H1 (cell line): ENCODE measurements around the gene MUSTN1. TPM values are rescaled to one million over a fixed set of nuclear protein-coding genes. Genes with fewer than 3 reads are reported as not detected.

ENCODE experiments used
- BCL11A ChIP-seq, 2 experiments: IDR thresholded peaks; one replicate each; pipeline ENCODE4 v1.6.1; 2011; ENCODE audit warnings: low read depth in 2 of 2, low read length in 2 of 2, mild to moderate bottlenecking in 2 of 2
- CHD2 ChIP-seq: IDR thresholded peaks from 2 replicates; pipeline ENCODE4 v1.6.1; 2012; ENCODE audit warnings: low read length, improper control_type of control experiment
- CHD7 ChIP-seq: fragments of 300-600 bp; sonication (generic); IDR thresholded peaks from 2 replicates; pipeline ENCODE4 v1.7.1; 2012; ENCODE audit warnings: low read length, moderate library complexity, mild to moderate bottlenecking, inconsistent platforms; ENCODE audit not compliant: insufficient replicate concordance
- HDAC2 ChIP-seq, 2 experiments: fragments of 300-600 bp in 1 of 2; sonication (generic) in 1 of 2; IDR thresholded peaks; 2 replicates each; pipeline ENCODE4 v1.6.1; 2011 to 2012; ENCODE audit warnings: low read depth in 2 of 2, low read length in 2 of 2, mild to moderate bottlenecking in 2 of 2, moderate library complexity in 2 of 2, borderline replicate concordance in 1 of 2, inconsistent platforms in 1 of 2
- polyA plus RNA-seq, 7 experiments: library from polyadenylated mRNA; depleted of rRNA in 3 of 7; stranded (reverse) in 5 of 7; unstranded in 2 of 7; fragments of >200 nt in 5 of 7; fragments of 200-250 nt in 2 of 7; gene quantifications; 1 replicate in 5 of 7; 2 replicates in 1 of 7; 4 replicates in 1 of 7; pipeline versions ENCODE4 v1.2.1 to v1.2.3, GENCODE V29; 2011 to 2013; ENCODE audit warnings: missing spikeins in 2 of 7, mixed read lengths in 2 of 7
- total RNA-seq: library from RNA; stranded (reverse); fragmentation: NEBNext Ultra II Directional; extraction: Animal tissue kit (Norgen Biotek cat#: 25700); gene quantifications from 2 replicates; pipeline ENCODE4 v1.2.1, GENCODE V29; 2021

Gene MUSTN1
- total and polyA plus RNA-seq, 2 of the 8 experiments (the other 6 are each of a cell fraction or from before 2014, with no cell fraction given), result 1.1 to 2.4 TPM

GRCh38 chr3:52784021-52784621 is 50.7 kb downstream of the MUSTN1 start (continued):
- TF ChIP-seq CHD7 (no peak), HDAC2 (IDR thresholded peaks at IDR 0.05; ENCODE audit: borderline replicate concordance in 1 of 2, low read depth in 2 of 2, low read length in 2 of 2) (no peak), CHD2 (no peak), BCL11A (IDR thresholded peaks at IDR 0.05; ENCODE audit: low read depth in 2 of 2, low read length in 2 of 2) (no peak)
